Superior temporal gyrus (tissue), 1 donor: ENCODE data around the gene FREY1.

Experiments used
- DNase-seq: peaks from one replicate; pipeline ENCODE4 v3.0.0-alpha.2; 2016; ENCODE audit errors: extremely low spot score

The FREY1 gene, protein sequence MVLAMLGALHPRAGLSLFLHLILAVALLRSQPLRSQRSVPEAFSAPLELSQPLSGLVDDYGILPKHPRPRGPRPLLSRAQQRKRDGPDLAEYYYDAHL

DNA sequence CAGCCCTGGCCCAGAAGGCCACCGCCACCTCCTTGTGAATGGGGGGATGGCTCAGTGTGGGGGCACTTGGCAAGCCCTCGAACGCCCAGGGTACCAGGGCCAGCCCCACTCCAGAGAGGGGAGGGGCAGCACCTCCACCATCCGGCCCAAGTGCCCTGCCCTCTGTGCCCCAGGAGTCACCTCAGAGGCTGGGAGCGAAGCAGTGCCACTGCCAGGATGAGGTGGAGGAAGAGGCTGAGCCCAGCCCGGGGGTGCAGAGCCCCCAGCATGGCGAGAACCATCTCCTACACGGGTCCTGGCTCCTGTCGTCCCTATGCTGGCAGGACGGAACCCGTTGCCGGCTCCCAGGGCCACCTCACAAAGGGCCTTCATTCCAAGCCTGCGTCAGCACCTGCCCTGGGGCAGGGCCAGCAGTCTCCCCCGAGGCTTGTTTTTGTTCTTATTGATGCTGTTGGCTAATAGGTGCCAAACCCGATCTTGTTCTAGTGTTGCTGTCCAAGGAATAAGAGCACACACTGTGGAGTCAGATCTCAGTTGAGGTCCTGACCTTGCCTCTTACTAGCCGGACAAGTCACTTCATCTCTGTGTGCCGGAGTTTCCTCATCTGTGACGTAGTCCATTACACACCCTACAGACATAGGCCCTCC, at the start of gene FREY1:
Gene FREY1 (minus strand): TSS at position 307 of the 647 bp plus-strand sequence. CDS start 26 bp downstream, at position 281.
- DNase-seq, result peak; percentile 31

DNA sequence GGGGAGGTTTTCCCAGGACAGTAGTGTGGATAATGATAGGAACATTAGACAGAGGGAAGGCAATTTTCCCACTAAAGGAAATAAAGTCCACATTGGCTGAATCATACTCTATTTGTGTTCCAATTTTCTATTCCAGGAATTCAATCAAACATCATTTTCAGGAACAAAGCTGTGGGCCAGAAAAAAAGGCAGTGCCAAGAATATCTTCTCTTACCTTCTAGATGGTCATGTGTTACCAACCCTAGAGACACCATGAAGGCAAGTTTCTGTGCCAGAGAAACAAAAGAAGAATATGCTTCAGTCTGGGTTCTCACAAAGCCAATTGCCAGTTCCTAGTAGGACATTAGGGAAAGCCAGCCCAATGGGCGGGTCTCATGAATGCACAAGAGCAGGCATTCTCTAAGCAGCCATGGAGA, 42.9 kb upstream of the FREY1 start:
- peak; percentile 48 for DNase-seq

DNA sequence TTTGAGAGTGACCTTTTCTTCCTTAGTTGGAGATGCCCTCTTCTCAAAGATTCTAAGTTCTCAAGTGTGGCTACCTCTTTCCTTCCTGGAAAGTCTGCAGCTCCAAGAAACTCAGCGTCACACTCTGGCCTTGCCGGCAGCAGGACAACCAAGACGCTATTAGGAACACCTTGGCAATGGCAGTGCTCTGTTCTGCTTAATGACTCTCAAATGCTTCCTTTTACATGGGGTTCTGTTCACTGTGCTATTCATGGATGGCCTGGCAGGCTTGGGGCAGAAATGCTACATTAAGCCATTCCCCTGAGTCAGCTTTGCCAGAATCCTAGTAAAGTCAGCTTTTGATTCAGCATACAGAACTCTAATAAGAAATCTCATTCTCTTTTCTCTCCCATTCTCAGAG, 41.3 kb upstream of the FREY1 start:
- no peak for DNase-seq

DNA sequence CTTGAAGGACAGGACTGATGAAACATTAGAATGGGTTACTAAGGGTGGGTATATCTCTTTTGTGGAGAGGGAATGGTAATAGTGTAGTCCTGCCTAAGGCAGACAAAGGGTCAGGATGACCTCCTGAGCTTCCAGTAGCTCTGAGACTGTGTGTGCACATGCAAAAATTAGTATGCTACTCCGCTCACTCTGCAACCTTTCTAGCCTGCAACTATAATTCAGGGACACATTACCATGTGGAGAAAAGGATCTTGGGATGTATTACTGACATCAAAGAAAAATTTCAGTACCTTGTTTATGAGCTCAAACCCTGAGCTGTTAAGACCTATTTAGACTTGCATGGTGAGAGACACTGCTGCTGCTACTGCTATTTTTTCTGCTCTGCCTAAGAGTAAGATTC, 40.8 kb upstream of the FREY1 start:
- no peak for DNase-seq

DNA sequence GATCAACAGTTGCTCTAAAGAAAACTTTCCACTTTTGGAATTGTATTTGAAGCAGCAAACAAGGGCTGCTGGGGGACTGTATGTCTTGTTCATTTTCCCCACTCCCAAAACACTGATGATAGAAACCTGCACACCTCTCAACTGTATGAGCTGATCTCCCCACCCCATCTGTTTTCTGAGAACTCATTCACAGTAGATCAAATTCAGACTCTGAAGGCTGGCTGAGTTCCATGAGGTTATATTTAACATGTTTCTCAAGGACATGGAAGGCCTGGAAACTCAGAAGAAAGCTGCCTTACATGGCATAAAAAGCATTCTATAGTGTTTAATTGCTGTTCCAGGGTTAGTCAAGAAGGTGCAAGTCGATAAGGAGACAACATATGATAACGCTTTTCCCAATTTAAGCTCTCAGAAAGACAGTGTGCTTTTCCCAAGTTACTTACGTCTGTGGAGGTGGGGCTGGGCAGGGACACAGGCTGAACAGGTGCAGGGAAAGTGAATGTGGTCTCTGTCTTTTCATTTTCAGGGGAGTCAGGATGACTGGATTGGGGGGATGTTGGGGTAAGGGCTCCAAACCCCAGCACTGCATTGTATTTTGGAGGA, 38.4 kb upstream of the FREY1 start:
- no peak for DNase-seq

DNA sequence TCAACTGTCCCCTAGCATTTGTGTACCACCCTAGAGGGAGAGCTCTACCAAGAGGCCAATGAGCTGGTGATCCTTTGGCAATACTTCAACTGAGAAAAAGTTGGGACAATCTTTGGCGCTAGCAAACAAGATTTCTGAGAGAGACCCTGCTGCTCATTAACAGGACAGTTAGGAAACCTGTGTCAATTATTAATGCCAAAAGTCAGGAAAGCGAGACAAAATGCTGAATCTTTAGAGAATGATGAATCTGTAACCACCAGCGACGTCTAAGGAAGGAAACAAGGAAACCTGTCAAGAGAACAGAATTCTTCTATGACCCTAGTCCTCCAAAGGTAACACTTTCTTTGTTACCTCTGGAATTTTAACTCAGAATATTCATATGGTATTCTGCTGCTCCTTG, 35.3 kb upstream of the FREY1 start:
- DNase-seq, result no peak

DNA sequence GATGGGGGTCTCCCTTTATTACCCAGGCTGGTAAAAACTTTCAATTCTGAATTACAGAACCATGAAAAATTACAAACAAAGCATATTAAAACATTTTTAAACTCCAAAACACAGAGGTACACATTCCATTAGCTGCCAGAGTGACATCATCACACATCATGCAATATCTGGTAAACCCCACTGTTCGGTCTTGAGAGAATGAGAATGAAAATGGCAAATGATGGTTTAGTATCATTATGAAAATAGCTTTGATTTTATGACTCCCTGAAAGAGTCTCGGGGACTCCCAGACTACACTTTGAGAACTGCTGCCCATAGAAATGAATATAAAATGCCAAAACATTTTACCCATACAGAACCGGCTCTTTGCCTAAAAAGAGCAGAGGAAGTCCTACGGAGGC, 34.2 kb upstream of the FREY1 start:
- no peak for DNase-seq

DNA sequence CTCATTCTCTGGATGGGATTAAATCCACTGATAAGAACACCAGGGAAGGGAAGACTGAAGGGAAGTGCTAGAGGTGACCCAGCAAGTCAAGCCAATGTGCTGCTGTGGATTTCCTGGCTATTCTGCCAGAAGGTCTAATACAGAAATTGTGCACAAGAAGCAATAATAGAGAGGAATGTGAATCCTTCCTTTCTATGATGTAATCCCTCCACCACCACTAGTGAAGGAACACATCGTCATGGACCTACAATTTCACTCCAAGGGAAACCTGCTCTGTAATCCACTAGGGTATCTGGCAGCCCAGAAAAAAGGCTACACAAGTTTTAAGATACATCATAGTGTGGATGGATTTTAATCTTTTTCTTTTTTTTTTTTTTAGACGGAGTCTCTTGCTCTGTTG, 32.8 kb upstream of the FREY1 start:
- no peak for DNase-seq

DNA sequence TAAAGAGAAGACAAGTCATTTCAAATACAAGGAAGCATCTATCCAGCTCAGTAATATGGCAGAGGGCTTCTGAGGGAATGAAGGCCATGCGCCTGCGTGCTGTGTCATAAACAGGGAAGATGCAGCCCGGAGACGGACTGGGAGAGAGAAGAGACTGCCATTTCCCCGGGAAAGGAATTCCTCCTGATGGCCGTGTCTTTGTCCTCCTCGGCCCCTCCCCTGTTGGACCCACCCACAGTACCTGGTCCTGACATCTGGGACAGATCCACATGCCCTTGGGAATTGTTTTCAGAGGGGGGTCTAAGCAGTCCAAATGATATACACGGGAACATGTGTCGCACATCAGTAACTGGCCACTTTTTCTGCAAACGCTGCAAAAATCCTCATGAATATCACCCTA, 30.8 kb upstream of the FREY1 start:
- no peak for DNase-seq

DNA sequence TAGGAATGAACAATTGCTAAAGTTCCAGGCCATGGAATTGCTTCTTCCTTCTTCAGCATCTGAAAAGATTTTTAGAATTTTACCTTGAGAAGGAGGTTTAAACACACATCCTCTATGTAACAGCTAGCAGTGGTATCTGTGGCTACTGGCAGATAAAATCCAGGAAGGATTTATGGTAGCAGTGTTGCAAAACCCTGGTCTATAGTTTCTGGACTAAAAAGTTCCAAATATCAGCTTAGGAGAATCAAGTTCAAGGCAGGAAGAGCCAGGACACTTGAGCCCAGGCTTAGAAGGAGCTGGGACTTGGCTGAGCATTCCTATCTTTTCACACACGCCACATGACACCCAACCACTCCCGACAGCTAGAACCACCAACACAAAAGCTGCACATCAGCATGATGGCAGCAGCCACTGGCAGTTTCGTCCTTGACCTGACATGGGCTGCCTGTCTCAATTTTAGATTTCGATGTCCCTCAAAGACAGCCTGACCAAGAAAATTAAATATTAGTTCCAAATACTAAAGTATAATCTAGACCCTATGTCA, 29.5 kb upstream of the FREY1 start:
- no peak for DNase-seq

DNA sequence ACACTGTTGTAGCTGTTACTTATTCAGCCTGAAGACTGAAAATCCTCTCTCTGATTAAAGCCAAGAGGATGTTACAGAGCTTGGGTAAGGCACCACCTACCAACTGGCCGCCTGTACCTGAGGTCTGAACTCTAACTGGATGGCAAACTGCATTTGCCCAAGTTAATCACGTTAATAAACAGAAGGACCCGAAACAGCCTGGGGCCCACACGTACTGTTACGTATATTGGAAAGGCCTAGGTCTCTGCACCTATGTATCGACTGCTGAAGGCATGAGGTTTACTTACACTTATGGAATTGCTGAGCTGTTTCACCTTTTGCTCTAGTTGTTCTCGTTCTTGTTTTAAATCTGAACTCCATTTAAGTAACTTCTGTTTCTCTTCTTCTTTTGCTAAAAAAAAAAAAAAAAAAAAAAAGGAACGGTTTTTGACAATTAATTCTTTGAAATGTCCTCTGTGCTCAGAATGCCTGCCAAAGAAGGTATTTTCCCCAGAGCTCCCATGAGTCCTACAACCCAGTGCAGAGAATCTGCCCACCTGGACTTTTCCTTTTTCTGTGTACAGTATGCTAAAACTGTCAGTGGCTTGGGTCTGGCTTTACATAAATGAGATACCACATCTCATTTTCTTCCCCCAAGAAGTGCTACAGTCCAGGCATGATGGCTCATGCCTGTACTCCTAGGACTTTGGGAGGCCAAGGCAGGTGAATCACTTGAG, 28.4 kb upstream of the FREY1 start:
- DNase-seq, result no peak

DNA sequence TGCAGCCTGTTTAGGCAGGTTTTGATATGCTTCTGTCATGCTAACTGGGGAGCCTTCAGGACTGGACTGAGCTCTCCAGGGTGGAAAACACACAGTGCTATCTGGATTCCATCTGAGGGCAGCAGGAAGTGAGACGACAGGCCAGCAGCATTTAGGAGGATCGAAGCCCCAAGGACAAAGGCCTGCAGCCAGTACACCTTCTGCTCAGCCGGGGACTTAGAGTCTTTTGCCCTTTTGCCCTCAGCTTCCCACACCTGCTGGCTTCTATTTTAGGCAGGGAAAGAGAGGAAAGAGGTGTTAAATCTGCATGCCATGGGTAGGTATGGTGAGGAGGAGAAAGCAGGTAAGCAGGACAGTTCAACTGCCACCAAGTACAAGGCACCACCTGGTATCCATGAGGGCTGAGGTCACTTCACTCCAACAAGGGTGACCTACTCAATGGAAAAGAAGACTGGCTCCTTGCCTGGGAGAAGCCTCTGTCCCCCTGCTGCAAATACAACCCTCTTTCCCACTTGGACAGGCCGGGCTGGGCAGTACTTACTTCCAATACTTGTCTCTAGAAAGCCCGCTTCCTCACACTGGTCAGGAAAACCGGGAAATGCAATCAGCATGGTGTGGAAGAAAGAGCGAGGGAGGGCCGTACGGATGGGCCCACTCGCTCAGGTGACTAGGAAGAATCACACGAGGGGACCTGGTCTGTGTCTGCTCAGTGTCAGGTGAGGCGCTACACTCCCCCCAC, 27.7 kb upstream of the FREY1 start:
- DNase-seq, result no peak

DNA sequence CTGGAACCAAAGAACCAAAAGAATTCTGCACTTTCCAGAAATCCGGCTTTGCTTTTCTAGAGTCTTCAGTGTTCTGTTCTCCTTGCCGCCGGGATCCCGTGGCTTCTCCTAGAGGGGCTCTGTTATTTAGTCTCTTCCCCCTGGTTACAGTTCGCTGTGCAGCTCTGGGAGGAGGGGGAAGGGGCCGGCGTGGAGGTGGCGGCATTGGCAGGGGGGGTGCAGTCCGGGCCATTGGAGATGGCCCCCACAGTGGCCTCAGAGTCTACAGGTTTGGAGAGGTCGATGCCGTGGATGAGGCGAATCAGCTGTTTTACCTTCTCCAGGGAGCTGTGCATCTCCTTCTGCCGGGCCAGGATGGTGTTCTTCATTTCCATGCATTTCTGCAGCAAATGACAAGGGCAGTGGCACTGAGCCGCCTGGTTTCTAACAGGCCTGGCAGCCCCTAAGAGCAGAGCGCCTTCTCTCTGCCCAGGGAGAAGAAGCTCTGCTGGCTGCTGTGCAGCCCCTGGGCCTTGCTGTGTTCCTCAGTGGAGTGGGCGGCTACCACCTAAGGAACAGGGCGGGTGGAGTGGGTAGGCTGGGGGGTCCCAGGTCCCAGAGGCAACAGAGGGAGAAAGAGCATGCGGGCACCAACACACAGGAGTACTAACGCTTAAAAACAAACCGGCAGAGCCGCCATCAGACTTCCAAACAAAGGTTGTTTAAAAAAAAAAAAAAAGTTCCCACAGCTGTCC, 26.9 kb upstream of the FREY1 start:
- no peak for DNase-seq

DNA sequence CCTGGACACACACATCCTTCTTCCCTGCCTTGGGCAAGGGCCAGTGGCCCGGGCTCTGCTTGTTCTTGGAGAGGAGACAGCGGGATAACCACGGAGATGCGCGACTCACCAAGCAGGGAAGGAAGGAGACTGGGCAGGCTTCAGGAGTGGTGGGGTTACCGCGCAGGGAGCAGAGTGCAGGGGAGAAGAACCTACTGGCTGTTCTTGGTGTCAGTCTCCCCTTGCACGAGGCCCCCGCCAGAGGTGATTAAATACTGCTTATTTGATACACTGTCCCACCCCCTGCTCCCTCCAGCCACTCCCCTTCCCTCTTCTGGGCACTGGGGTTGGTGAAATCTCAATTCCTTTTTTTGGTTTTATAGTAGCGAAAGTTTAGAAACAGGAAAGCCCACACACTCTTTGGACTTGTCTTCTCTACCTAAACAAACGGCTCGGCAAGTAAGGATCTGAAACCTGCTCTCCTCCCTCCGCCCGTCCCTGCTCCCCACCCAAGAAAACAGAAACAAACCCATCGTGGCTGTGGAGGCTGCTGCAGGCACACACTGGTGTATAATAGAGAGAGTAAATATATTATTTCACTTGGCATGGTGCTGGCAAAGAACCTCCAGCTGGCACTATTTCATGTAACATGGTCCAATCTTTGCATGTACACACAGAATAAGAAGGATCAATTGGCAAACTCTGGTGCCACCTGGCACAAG, 26.2 kb upstream of the FREY1 start:
- no peak for DNase-seq

DNA sequence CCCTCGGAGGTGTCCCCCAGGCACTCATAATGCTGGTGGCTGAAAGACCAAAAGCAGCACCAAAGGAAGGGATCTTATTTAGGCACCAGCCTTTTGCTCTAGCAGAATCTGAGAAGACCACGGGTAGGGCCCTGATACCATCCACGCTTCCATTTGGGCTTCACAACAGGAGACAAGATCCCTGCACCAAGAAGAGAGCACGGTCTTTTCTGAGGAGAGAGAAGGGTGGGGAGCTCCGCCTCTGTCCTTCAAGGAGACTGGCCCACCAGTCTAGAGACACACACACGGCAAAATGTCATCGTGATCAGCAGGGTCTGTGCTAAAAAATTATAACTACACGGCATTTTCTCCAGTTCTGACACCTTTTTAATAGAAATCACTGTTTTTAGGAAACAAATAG, 25.1 kb upstream of the FREY1 start:
- no peak for DNase-seq

DNA sequence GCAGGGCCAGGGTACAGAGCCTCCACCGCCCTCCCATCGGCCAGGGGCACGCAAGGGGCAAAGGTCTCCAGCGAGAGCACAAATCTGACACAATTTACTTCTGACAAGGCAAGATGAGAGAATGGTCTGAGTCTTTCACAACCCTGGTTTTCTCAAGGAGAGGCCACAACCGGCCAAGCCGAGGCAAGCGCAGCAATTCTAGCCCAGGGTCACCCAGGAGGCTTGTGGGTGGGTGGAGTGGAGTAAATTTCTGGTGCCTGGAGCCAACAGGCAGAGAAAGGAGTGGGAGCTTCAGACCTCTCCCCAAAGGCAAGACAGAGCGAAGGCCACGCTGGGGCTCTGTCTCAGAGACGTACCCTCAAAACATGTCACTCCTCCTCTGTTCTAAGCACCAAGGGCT, 24.7 kb upstream of the FREY1 start:
- no peak for DNase-seq

DNA sequence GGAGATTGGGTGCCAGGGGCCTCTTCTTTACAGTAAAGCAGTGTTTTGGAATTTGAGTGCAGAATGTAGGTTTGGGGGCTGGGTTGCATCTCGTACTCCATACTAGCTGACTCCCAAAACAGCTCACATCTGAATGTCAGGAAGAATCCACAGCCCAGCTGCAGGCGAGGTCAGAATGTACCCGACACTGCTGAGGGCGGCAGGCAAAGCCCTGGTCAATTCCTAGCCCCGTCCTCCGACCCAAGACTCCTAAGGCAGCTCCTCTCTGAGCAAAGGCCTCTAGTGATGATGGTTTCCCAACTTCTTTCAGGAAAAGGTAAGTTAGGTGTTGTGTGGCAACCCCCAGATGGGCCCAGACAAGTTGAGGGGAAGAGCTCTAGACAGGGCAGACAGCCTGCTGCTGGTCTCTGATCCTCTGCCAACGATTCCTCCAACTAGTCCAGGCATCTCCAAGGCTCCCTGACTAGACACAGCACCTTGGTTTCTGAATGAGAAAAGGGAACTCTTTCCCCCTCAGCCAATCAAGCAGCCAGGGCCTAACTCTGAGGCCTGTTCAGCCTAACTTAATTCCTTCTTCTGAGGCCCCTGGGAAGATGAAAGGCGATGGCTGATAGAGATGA, 24.0 kb upstream of the FREY1 start:
- no peak for DNase-seq

DNA sequence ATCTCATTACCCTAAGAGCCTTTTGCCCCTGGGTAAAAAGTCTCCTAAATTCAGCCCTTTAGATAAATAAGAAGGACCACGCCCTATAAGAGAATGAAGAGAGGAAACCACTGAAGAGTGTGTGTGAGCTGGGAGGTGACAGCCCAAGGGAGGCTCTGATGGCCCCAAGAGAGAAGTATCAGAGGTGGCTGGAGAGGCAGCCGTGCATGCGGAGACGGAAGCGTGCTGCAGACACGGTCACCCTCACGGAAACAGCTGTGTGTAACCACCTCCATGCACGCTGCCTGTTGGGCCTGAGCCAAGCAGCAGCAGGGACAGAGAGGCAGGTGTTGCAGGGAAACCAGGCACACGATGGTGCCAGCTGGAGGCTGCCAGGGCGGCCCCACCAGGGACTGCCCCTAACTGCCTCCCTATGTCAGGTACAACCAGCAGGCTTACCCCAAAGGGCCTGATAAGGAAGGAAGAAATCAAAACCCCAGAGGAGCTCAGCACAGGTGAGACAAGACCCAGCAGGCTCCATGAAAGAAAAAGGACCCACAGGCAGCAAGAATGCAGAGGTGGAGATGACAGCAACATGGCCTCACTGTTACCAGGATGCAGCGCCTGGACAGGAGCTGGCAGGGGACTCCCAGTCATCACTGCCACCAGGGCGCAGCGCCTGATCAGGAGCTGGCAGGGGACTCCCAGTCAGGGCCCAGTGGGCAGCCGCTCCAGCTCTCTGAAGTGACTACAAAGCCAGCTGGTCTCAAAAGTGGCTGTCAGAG, 23.1 kb upstream of the FREY1 start:
- DNase-seq, result no peak

DNA sequence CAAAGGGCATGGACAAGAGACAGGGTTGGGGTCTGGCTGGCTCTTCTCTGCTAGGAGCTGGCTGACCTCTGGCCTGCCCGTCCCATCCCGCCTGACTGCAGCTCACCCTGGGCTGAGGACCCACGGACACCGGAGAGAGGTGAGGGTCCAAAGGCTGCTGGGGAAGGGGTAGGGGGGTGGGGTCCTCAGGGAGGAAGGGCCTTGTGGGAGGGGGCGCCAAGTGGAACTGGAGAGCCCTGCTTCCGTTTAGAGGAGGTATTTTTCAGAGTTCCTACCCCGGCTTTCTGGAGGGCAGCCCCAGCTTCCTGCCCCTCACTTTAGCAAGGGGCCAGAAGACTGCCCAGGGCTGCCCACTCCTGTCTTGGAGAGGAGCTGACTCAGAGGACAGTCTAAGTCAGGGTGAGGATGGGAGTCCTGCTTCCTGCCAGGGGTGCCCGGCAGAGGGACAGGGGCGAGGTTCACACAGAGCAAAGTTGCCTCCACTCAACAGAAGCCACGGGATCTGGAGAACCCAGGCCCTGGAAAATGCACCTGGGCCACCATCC, 22.5 kb upstream of the FREY1 start:
- no peak for DNase-seq
